Hepatocyte (in vitro differentiated cells): Measurements from ENCODE around the gene SLC39A1.

Experiments
- CTCF ChIP-seq: fragments of 200-600 bp; sonication (generic); IDR thresholded peaks from 2 replicates; pipeline ENCODE4 v1.5.1; 2016; ENCODE audit warnings: antibody characterized with exemption, mild to moderate bottlenecking; ENCODE audit not compliant: poor library complexity
- EZH2phosphoT487 ChIP-seq: fragments of 200-600 bp; sonication (generic); IDR thresholded peaks from one replicate; pipeline ENCODE4 v1.6.1; 2018; ENCODE audit warnings: antibody characterized with exemption, mild to moderate bottlenecking, low read depth, moderate library complexity; ENCODE audit not compliant: unreplicated experiment, severe bottlenecking

DNA sequence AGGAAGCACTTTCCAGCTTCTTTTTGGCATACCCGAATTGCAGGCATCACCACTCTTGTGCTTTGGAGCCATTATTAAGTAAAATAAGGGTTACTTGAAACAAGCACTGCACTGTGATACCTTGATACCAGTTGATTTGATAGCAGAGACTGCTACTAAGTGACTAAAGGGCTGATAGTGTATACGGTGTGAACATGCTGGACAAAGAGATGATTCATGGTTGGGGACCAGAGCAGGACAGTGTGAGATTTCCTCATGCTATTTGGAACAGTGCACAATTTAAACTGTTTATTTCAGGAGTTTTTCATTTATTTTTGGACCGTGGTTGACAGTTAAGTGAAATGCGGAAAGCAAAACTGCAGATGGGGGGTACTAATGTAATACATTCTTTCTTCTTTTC, 37.1 kb upstream of the SLC39A1 start:
- TF ChIP-seq CTCF (no peak), EZH2phosphoT487 (no peak)
